ENCODE measurements around the gene ZBED1.

ZBED1 gene

GRCh38 chrX:2500803-2501558, at the start of gene ZBED1, which contains the start of gene DHRSX:
Gene ZBED1 (minus strand): TSS chrX:2500976. CDS start chrX:2490719, 10,257 bp downstream.
Gene DHRSX (minus strand): TSS chrX:2500976. CDS start chrX:2500925, 51 bp downstream.
- peak; percentile 78 for DNase-seq
- H3K36me3 Mint-ChIP-seq (ENCODE audit: low read depth): peaks cover 31% of the 10 kb centered on the region
- H3K27me3 Mint-ChIP-seq: no peaks in the 10 kb centered on the region
- H3K4me3 Mint-ChIP-seq: peak within 1 kb of the TSS; percentile 81
- peaks cover 25% of the 10 kb centered on the region for H3K4me1 Mint-ChIP-seq (ENCODE audit: low read depth)
- H3K9me3 Mint-ChIP-seq: no peaks in the 10 kb centered on the region
- H3K27ac Mint-ChIP-seq: peak within 1 kb of the TSS; percentile 89

- no peaks in the 10 kb centered on the region for H3K4me1 Mint-ChIP-seq (ENCODE audit: low read depth)
- H3K4me3 Mint-ChIP-seq: no peak overlapping the region
- peaks cover 27% of the 10 kb centered on the region for H3K27me3 Mint-ChIP-seq
- H3K36me3 Mint-ChIP-seq (ENCODE audit: low read depth): no peaks in the 10 kb centered on the region
- no peak for DNase-seq
- peaks cover 7% of the 10 kb centered on the region for H3K9me3 Mint-ChIP-seq
- H3K27ac Mint-ChIP-seq: no peak overlapping the region
These were observed 49.1 kb upstream of the ZBED1 start for GRCh38 chrX:2549876-2550275.

GRCh38 chrX:2548711-2549423, 48.1 kb upstream of the ZBED1 start:
- Mint-ChIP-seq H3K9me3 (peaks cover 4% of the 10 kb centered on the region), H3K27ac (no peak overlapping the region), H3K27me3 (peaks cover 26% of the 10 kb centered on the region), H3K4me3 (no peak overlapping the region), H3K36me3 (ENCODE audit: low read depth) (no peaks in the 10 kb centered on the region), H3K4me1 (ENCODE audit: low read depth) (no peaks in the 10 kb centered on the region)
- DNase-seq: no peak

DNA sequence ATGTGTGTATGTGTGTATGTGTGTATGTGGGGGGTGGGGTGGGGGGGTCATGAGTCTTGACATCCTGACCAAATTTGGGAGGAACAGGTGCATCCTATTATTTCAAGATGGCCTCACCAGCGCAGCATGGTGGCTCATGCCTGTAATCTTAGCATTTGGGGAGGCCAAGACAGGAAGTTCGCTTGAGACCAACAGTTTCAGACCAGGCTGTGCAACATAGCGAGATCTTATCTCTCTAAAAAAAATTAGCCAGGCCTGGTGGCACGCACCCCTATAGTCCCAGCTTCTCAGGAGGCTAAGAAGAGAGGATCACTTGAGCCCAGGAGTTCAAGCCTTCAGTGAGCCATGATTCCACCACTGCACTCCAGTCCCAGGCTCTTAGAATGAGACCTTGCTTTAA, 47.0 kb upstream of the ZBED1 start:
- Mint-ChIP-seq H3K27ac (no peak overlapping the region), H3K36me3 (ENCODE audit: low read depth) (no peaks in the 10 kb centered on the region), H3K4me1 (ENCODE audit: low read depth) (no peaks in the 10 kb centered on the region), H3K9me3 (peaks cover 4% of the 10 kb centered on the region), H3K27me3 (peaks cover 23% of the 10 kb centered on the region), H3K4me3 (no peak overlapping the region)
- no peak for DNase-seq

DNA sequence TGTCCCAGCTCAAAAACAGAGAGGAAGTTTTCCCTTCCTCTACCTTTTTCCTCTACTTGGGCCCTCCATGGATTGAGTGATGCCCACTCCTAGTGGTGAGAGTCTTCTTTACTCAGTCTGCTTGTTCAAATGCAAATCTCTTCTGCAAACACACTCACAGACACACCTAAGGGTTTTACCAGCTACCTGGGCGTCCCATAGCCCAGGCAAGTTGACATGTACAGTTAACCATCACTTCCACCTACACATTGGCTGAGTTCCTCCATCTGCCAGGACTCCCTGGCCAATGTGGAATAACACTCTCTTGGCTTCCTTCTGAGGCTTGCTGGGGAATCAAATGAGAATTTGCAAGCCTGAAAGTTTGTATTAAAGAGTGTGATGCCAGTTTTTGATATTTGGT, 45.7 kb upstream of the ZBED1 start:
- DNase-seq: no peak
- Mint-ChIP-seq H3K27me3 (peaks cover 25% of the 10 kb centered on the region), H3K4me1 (ENCODE audit: low read depth) (no peaks in the 10 kb centered on the region), H3K36me3 (ENCODE audit: low read depth) (no peaks in the 10 kb centered on the region), H3K4me3 (no peak overlapping the region), H3K27ac (no peak overlapping the region), H3K9me3 (peaks cover 4% of the 10 kb centered on the region)

- Mint-ChIP-seq H3K36me3 (ENCODE audit: low read depth) (no peaks in the 10 kb centered on the region), H3K4me1 (ENCODE audit: low read depth) (no peaks in the 10 kb centered on the region), H3K4me3 (no peak overlapping the region), H3K27me3 (peaks cover 19% of the 10 kb centered on the region), H3K27ac (no peak overlapping the region), H3K9me3 (peaks cover 4% of the 10 kb centered on the region)
- DNase-seq: no peak
These were observed 44.4 kb upstream of the ZBED1 start for GRCh38 chrX:2545144-2545543.

DNA sequence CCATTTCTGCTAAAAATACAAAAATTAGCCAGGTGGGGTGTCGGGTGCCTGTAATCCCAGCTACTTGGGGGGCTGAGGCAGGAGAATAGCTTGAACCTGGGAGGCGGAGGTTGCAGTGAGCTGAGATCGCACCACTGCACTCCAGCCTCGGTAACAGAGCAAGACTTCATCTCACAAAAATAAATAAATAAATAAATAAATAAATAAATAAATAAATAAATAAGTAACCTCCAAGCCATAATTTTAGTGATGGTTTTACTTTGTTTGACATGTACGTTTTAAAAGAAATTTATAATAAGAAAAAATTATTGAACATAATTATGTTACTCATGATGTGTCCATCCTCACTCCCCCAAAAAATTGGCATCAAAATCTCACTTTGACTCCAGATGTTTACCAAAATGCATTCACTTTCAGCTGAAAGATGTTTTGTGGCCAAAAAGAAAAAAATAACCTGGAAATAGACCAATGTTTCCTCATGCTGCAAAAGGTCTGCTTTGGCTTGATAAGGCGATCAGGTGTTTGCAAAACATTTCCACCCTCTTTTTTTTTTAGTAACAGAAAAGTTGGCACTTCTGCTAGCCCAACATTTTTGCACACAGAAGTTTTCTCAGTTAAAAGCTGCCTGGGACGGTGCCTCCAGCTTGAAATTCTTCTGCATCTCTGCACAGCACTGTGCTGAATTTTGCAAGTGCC, 42.2 kb upstream of the ZBED1 start:
- no peaks in the 10 kb centered on the region for H3K36me3 Mint-ChIP-seq (ENCODE audit: low read depth)
- no peak overlapping the region for H3K4me3 Mint-ChIP-seq
- H3K9me3 Mint-ChIP-seq: peaks cover 4% of the 10 kb centered on the region
- peaks cover 14% of the 10 kb centered on the region for H3K27me3 Mint-ChIP-seq
- no peak for DNase-seq
- no peaks in the 10 kb centered on the region for H3K4me1 Mint-ChIP-seq (ENCODE audit: low read depth)
- no peak overlapping the region for H3K27ac Mint-ChIP-seq

DNA sequence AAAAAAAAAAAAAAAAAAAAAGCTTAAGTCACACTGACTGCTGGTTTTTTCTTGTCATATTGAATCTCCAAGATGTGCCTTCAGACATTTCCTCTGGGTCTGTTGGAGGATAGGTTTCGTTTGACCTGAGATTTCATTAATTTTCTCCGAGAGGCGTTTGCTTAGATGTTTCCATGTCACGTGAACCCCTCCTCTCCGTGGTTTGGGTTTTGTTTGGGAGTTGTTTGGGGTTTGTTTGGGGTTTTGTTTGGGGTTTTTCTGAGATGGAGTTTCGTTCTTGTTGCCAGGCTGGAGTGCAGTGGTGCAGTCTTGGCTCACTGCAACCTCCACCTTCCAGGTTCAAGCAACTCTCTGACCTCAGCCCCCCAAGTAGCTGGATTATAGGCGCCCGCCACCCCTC, 40.8 kb upstream of the ZBED1 start:
- no peak for DNase-seq
- Mint-ChIP-seq H3K36me3 (ENCODE audit: low read depth) (no peaks in the 10 kb centered on the region), H3K4me1 (ENCODE audit: low read depth) (no peaks in the 10 kb centered on the region), H3K4me3 (no peak overlapping the region), H3K27ac (no peak overlapping the region), H3K27me3 (peaks cover 17% of the 10 kb centered on the region), H3K9me3 (peaks cover 4% of the 10 kb centered on the region)

DNA sequence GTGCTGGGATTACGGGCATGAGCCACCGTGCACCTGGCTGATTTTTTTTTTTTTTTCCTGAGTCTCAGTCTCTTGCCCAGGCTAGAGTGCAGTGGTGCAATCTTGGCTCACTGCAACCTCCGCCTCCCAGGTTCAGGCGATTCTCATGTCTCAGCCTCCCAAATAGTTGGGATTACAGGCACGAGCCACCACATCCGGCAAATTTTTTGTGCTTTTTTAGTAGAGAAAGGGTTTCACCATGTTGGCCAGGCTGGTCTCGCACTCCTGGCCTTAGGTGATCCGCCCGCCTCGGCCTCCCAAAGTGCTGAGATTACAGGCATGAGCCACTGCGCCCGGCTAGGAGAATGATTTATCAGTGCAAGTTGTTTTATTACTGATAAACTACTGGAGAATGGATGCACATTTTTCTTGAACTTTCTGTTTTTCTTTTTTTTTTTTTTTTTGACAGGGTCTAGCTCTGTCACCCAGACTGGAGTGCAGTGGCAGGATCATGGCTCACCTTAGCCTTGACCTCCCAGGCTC, 39.7 kb upstream of the ZBED1 start:
- H3K9me3 Mint-ChIP-seq: peaks cover 1% of the 10 kb centered on the region
- peaks cover 17% of the 10 kb centered on the region for H3K27me3 Mint-ChIP-seq
- no peaks in the 10 kb centered on the region for H3K4me1 Mint-ChIP-seq (ENCODE audit: low read depth)
- no peak for DNase-seq
- H3K4me3 Mint-ChIP-seq: no peak overlapping the region
- no peak overlapping the region for H3K27ac Mint-ChIP-seq
- no peaks in the 10 kb centered on the region for H3K36me3 Mint-ChIP-seq (ENCODE audit: low read depth)

DNA sequence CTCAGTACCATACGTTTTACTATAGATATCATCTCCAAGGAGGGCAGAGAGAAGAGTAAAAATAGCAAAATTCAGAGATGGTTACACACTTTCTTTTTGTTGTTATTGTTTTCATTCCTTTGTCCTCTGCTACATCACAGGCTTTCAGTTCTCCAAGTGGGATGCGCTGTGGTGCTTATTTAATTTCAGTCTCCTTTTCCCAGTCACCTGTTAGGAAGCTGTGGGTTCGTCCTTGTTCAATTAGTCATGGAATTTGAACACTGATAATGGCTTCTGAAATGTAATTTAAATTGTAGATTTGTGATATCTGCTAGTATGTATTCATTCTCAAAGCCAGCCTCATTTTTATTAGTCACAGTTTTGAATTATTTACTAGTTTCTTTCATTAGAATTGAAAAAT, 38.8 kb upstream of the ZBED1 start:
- Mint-ChIP-seq H3K9me3 (no peaks in the 10 kb centered on the region), H3K27ac (no peak overlapping the region), H3K27me3 (peaks cover 20% of the 10 kb centered on the region), H3K36me3 (ENCODE audit: low read depth) (no peaks in the 10 kb centered on the region), H3K4me1 (ENCODE audit: low read depth) (no peaks in the 10 kb centered on the region), H3K4me3 (no peak overlapping the region)
- no peak for DNase-seq

DNA sequence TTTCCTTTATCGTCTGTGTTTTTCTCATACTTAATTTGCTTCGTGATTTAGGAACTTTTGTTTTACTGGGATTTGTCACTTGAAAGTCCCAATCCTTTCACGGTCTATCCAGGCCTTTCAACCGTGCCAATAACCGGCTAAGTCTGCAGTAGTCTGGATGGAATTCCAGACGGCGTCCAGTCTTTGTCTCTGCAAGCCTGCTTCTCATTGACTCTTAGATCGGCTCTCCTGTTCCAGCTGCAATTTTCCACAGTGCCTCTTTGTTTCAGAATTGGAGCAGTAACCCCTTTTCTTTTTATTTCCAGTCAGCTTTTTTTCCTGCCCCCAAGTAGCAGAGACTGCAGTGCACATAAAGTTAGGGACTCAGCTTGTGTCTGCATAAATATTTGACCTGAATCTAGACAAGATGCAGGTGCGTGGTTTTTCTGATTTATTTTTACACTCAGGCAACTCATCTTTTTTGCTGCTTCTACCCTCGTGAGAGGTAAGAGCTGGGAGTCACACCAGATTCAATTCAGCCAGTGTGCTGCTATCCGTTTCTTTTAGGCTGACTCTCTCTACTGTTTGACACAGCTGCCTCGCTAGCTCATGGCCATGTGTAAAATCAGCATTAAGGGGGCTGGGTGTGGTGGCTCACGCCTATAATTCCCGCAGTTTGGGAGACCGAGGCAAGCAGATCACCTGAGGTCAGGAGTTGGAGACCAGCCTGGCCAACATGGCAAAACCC, 37.4 kb upstream of the ZBED1 start:
- H3K4me3 Mint-ChIP-seq: no peak overlapping the region
- no peak for DNase-seq

GRCh38 chrX:2536974-2537373, 36.2 kb upstream of the ZBED1 start:
- Mint-ChIP-seq H3K4me3 (no peak overlapping the region), H3K4me1 (ENCODE audit: low read depth) (no peaks in the 10 kb centered on the region), H3K27ac (no peak overlapping the region), H3K27me3 (peaks cover 13% of the 10 kb centered on the region), H3K9me3 (no peaks in the 10 kb centered on the region), H3K36me3 (ENCODE audit: low read depth) (no peaks in the 10 kb centered on the region)
- DNase-seq: no peak

More for the DNA sequence above, 37.4 kb upstream of the ZBED1 start:
- Mint-ChIP-seq H3K27ac (no peak overlapping the region), H3K4me1 (ENCODE audit: low read depth) (no peaks in the 10 kb centered on the region), H3K9me3 (no peaks in the 10 kb centered on the region), H3K27me3 (peaks cover 16% of the 10 kb centered on the region), H3K36me3 (ENCODE audit: low read depth) (no peaks in the 10 kb centered on the region)

- no peak overlapping the region for H3K27ac Mint-ChIP-seq
- no peaks in the 10 kb centered on the region for H3K36me3 Mint-ChIP-seq (ENCODE audit: low read depth)
- peaks cover 10% of the 10 kb centered on the region for H3K27me3 Mint-ChIP-seq
- H3K4me1 Mint-ChIP-seq (ENCODE audit: low read depth): no peaks in the 10 kb centered on the region
- DNase-seq: no peak
- no peak overlapping the region for H3K4me3 Mint-ChIP-seq
- no peaks in the 10 kb centered on the region for H3K9me3 Mint-ChIP-seq
These were observed 35.4 kb upstream of the ZBED1 start for GRCh38 chrX:2536141-2536540.
